GM12873 (cell line): ENCODE results near the gene PSMG4.

Source experiments
- CTCF ChIP-seq: IDR thresholded peaks from 2 replicates; pipeline ENCODE4 v1.5.1; 2012; ENCODE audit warnings: low read depth, mild to moderate bottlenecking, moderate library complexity, low read length, control low read depth; ENCODE audit not compliant: insufficient read depth; ENCODE audit errors: missing control alignments

The PSMG4 gene

GRCh38 chr6:3247255-3248146 is 11.2 kb upstream of the PSMG4 start:
- no peak for TF ChIP-seq CTCF

GRCh38 chr6:3249821-3250220 is 8.9 kb upstream of the PSMG4 start:
- TF ChIP-seq CTCF = no peak

- no peak for TF ChIP-seq CTCF
These were observed 8.5 kb upstream of the PSMG4 start for GRCh38 chr6:3250231-3250675.

- peak; percentile 98 for TF ChIP-seq CTCF
These were observed 7.1 kb upstream of the PSMG4 start for GRCh38 chr6:3251462-3252314.

- TF ChIP-seq CTCF = no peak
These were observed 6.4 kb upstream of the PSMG4 start for GRCh38 chr6:3252369-3252768.

- no peak for TF ChIP-seq CTCF
These were observed 5.7 kb upstream of the PSMG4 start for GRCh38 chr6:3252861-3253596.
